Neural progenitor cell (in vitro differentiated cells): ENCODE data around the gene ASIC2. TPM values are rescaled to one million over a fixed set of nuclear protein-coding genes. Genes with fewer than 3 reads are reported as not detected.
A peak's percentile ranks its signal among the peaks of the same experiment; 100 is the strongest.

Experiments
- DNase-seq: peaks from one replicate; pipeline ENCODE4 v3.0.0-alpha.2; 2016; ENCODE audit warnings: low spot score
- H2AFZ ChIP-seq: fragments of 200-600 bp; sonication (generic); replicated peaks from 2 replicates; pipeline ENCODE4 v1.6.1; 2016; ENCODE audit warnings: antibody characterized with exemption
- H3F3A ChIP-seq: fragments of 200-600 bp; sonication (generic); 2 replicates; pipeline ENCODE4 v1.6.1; 2016; ENCODE audit warnings: antibody characterized with exemption, low read depth
- H3K27ac ChIP-seq: fragments of 200-600 bp; sonication (generic); 2 replicates; pipeline ENCODE4 v1.5.1; 2016; ENCODE audit warnings: mild to moderate bottlenecking
- H3K27me3 ChIP-seq: fragments of 200-600 bp; sonication (generic); 2 replicates; pipeline ENCODE4 v1.6.1; 2016; ENCODE audit warnings: mild to moderate bottlenecking, moderate library complexity
- H3K36me3 ChIP-seq: fragments of 200-600 bp; sonication (generic); 2 replicates; pipeline ENCODE4 v1.5.1; 2016
- H3K4me1 ChIP-seq: fragments of 200-600 bp; sonication (generic); 2 replicates; pipeline ENCODE4 v1.6.1; 2016; ENCODE audit warnings: mixed run types
- H3K4me2 ChIP-seq: fragments of 200-600 bp; sonication (generic); 2 replicates; pipeline ENCODE4 v1.6.1; 2016
- H3K4me3 ChIP-seq: fragments of 200-600 bp; sonication (generic); 2 replicates; pipeline ENCODE4 v1.5.1; 2016
- H3K79me2 ChIP-seq: fragments of 200-600 bp; sonication (generic); 2 replicates; pipeline ENCODE4 v1.6.1; 2016; ENCODE audit warnings: low read depth
- H3K9ac ChIP-seq: fragments of 200-600 bp; sonication (generic); 2 replicates; pipeline ENCODE4 v1.6.1; 2016
- H3K9me3 ChIP-seq: fragments of 200-600 bp; sonication (generic); 2 replicates; pipeline ENCODE4 v1.5.1; 2016; ENCODE audit warnings: low read depth
- H4K20me1 ChIP-seq: fragments of 200-600 bp; sonication (generic); 2 replicates; pipeline ENCODE4 v1.6.1; 2016; ENCODE audit warnings: low read depth
- H3K27ac Mint-ChIP-seq: 3 replicates; pipeline ENCODE4 v1.8.0; 2021; ENCODE audit warnings: mixed read lengths
- H3K27me3 Mint-ChIP-seq: 2 replicates; pipeline ENCODE4 v1.8.0; 2022; ENCODE audit warnings: low read depth, mild to moderate bottlenecking, inconsistent platforms, moderate library complexity, mixed read lengths; ENCODE audit not compliant: insufficient read depth
- H3K36me3 Mint-ChIP-seq: 3 replicates; pipeline ENCODE4 v1.8.0; 2021; ENCODE audit warnings: mixed read lengths
- H3K4me1 Mint-ChIP-seq: 3 replicates; pipeline ENCODE4 v1.8.0; 2021; ENCODE audit warnings: mixed read lengths
- H3K4me3 Mint-ChIP-seq: 3 replicates; pipeline ENCODE4 v1.8.0; 2021; ENCODE audit warnings: mild to moderate bottlenecking, moderate library complexity, mixed read lengths
- H3K9me3 Mint-ChIP-seq: 3 replicates; pipeline ENCODE4 v1.8.0; 2020; ENCODE audit warnings: mixed read lengths
- EZH2 ChIP-seq: fragments of 200-600 bp; sonication (generic); IDR thresholded peaks from 2 replicates; pipeline ENCODE4 v1.6.1; 2017; ENCODE audit warnings: antibody characterized with exemption, mild to moderate bottlenecking, moderate library complexity
- EZH2phosphoT487 ChIP-seq: fragments of 200-600 bp; sonication (generic); IDR thresholded peaks from 2 replicates; pipeline ENCODE4 v1.6.1; 2017; ENCODE audit warnings: antibody characterized with exemption
- total RNA-seq: library from RNA; depleted of rRNA; stranded (reverse); fragments of >200 nt; gene quantifications from 2 replicates; pipeline ENCODE4 v1.2.3, GENCODE V29; 2015; ENCODE audit warnings: low replicate concordance
- TF ChIP-seq, protein P1 (sequence below): fragments of 200-600 bp; sonication (generic); IDR thresholded peaks from 2 replicates; pipeline ENCODE4 v1.5.1; 2017; ENCODE audit warnings: antibody characterized with exemption, mild to moderate bottlenecking

ASIC2 gene
- total RNA-seq, 1 donor from 2014 or later = 2.3 TPM

DNA sequence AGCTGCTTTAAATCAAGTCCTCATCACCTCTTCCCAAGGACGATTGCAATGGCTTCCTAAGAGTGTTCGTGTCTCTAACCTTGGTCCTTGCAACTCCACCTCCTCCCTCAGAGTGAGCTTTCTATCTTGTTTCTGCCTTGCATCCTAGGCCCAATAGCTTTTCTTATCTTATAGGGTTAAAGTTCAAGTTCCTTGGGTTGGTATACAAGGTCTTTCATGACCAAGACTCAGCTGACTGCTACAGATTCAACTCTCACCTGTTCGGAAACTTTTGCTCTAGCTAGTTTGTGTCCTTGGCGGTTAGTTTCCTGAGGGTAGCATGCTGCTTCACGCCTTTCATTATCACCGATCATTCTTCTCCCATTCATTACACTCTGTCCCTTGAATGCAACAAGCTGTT is 290.8 kb downstream of the ASIC2 start:
- H3K4me1 Mint-ChIP-seq = peaks cover 4% of the 10 kb centered on the region
- no peaks in the 10 kb centered on the region for H3F3A ChIP-seq
- H3K79me2 ChIP-seq = no peaks in the 10 kb centered on the region
- no peaks in the 10 kb centered on the region for H3K36me3 Mint-ChIP-seq
- H3K27ac ChIP-seq = no peak overlapping the region
- H3K9me3 ChIP-seq = no peaks in the 10 kb centered on the region
- H3K27ac Mint-ChIP-seq = peak overlapping the region; percentile 28
- no peak for DNase-seq
- no peak overlapping the region for H2AFZ ChIP-seq
- no peak overlapping the region for H3K4me3 Mint-ChIP-seq
- no peaks in the 10 kb centered on the region for H3K36me3 ChIP-seq
- H3K9me3 Mint-ChIP-seq = no peaks in the 10 kb centered on the region
- no peaks in the 10 kb centered on the region for H3K4me1 ChIP-seq
- no peak overlapping the region for H3K4me2 ChIP-seq
- no peak overlapping the region for H3K9ac ChIP-seq
- H3K4me3 ChIP-seq = no peak overlapping the region
- no peak for TF ChIP-seq EZH2
- TF ChIP-seq EZH2phosphoT487 = no peak
- TF ChIP-seq, protein P1, sequence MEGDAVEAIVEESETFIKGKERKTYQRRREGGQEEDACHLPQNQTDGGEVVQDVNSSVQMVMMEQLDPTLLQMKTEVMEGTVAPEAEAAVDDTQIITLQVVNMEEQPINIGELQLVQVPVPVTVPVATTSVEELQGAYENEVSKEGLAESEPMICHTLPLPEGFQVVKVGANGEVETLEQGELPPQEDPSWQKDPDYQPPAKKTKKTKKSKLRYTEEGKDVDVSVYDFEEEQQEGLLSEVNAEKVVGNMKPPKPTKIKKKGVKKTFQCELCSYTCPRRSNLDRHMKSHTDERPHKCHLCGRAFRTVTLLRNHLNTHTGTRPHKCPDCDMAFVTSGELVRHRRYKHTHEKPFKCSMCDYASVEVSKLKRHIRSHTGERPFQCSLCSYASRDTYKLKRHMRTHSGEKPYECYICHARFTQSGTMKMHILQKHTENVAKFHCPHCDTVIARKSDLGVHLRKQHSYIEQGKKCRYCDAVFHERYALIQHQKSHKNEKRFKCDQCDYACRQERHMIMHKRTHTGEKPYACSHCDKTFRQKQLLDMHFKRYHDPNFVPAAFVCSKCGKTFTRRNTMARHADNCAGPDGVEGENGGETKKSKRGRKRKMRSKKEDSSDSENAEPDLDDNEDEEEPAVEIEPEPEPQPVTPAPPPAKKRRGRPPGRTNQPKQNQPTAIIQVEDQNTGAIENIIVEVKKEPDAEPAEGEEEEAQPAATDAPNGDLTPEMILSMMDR = no peak
- H4K20me1 ChIP-seq = no peaks in the 10 kb centered on the region
- peaks cover 9% of the 10 kb centered on the region for H3K27me3 ChIP-seq
- peaks cover 8% of the 10 kb centered on the region for H3K27me3 Mint-ChIP-seq

DNA sequence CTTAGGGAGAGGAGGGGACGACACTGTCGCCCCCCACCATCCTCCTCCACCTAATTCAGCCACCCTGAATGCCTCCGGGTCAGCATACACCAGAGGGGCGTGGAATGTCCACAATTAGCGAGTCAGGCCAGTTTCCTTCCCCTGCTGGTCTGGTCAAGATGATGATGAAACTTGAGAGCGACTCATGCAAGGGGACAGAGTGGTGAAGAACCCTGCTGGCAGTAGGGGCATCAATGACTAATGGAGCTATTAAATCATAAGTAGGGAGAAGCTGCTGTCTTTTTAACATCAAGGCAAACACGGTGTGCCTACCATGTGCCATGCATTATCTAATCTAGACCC is 294.2 kb downstream of the ASIC2 start:
- H3K4me2 ChIP-seq = no peak overlapping the region
- no peaks in the 10 kb centered on the region for H4K20me1 ChIP-seq
- Mint-ChIP-seq H3K27me3 (peaks cover 5% of the 10 kb centered on the region), H3K4me1 (peaks cover 4% of the 10 kb centered on the region), H3K9me3 (no peaks in the 10 kb centered on the region), H3K27ac (no peak overlapping the region), H3K36me3 (no peaks in the 10 kb centered on the region), H3K4me3 (no peak overlapping the region)
- peak overlapping the region; percentile 21 for H2AFZ ChIP-seq
- H3K4me3 ChIP-seq = no peak overlapping the region
- H3K4me1 ChIP-seq = no peaks in the 10 kb centered on the region
- TF ChIP-seq EZH2 (no peak), EZH2phosphoT487 (no peak)
- TF ChIP-seq, protein P1 = no peak
- H3K27ac ChIP-seq = no peak overlapping the region
- no peaks in the 10 kb centered on the region for H3K9me3 ChIP-seq
- H3K27me3 ChIP-seq = peaks cover 9% of the 10 kb centered on the region
- H3K36me3 ChIP-seq = no peaks in the 10 kb centered on the region
- H3K79me2 ChIP-seq = no peaks in the 10 kb centered on the region
- H3F3A ChIP-seq = no peaks in the 10 kb centered on the region
- no peak for DNase-seq
- no peak overlapping the region for H3K9ac ChIP-seq

DNA sequence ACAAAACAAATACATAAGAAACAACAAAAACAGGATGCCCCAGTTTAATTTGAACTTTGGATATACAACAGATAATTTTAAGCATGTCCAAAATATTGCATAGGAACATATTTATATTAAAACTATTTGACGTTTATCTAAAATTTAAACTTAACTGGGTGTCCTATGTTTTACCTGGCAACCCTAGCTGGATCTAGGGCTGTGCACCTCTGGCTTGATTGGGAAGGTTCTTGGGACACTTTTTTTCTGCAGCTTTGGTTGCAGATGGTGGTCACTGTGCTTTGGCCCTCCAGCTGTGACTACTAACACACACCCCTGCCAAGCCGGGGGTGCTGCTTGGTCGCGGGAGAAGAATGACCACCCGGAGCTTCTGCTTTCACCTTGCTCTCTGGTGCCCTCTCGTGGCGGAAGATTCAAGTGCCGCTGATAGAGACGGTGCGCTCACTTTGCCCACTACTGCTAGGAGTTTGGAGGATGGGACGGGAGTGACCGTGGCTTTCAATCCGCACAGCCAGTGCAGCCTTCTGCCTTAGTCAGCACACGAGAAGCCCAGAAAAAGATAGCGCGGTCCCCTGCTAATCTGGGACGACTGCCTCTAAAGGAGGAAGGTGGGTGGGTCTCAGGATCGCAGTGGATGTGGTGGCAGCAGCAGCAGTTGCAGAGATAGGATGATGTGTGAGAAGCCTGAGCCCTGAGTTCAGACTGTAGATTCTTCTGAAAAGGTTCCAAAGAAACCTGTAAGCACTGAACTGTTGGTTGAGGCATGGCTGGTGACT is 294.8 kb downstream of the ASIC2 start:
- TF ChIP-seq EZH2phosphoT487 = no peak
- TF ChIP-seq, protein P1 = peak; percentile 86
- DNase-seq = peak; percentile 85
- H3K4me3 Mint-ChIP-seq = peak overlapping the region; percentile 65
- H3K27ac Mint-ChIP-seq = no peak overlapping the region
- H3K9me3 Mint-ChIP-seq = no peaks in the 10 kb centered on the region
- Histone ChIP-seq H3K27me3 (peaks cover 9% of the 10 kb centered on the region), H3K9ac (no peak overlapping the region), H3K4me3 (no peak overlapping the region), H3K4me2 (peak overlapping the region; percentile 70), H3F3A (no peaks in the 10 kb centered on the region), H3K9me3 (no peaks in the 10 kb centered on the region), H3K4me1 (no peaks in the 10 kb centered on the region), H3K36me3 (no peaks in the 10 kb centered on the region), H3K79me2 (no peaks in the 10 kb centered on the region), H2AFZ (peak overlapping the region; percentile 21), H3K27ac (no peak overlapping the region), H4K20me1 (no peaks in the 10 kb centered on the region)
- peaks cover 4% of the 10 kb centered on the region for H3K4me1 Mint-ChIP-seq
- H3K27me3 Mint-ChIP-seq = peaks cover 5% of the 10 kb centered on the region
- H3K36me3 Mint-ChIP-seq = no peaks in the 10 kb centered on the region
